ENCODE data around the gene ZFR. TPM values are rescaled to one million over a fixed set of nuclear protein-coding genes. Genes with fewer than 3 reads are reported as not detected.

Gene ZFR
- total and polyA plus RNA-seq, 2 experiments from 2014 or later = 59.1 to 93.3 TPM

GRCh38 chr5:32390819-32391591 lies 53.5 kb downstream of the ZFR start:
- peak overlapping the region; percentile 63 for H3K27ac ChIP-seq
- H3K4me2 ChIP-seq = no peak overlapping the region
- no peaks in the 10 kb centered on the region for H4K20me1 ChIP-seq (ENCODE audit: insufficient read depth, poor library complexity, severe bottlenecking)
- H3K9me2 ChIP-seq (replicated peaks; ENCODE audit: insufficient read depth) = no peaks in the 10 kb centered on the region
- no peaks in the 10 kb centered on the region for H3K4me1 ChIP-seq (ENCODE audit: insufficient read depth)
- 80% methylated on average over 10 of the region's 10 CpGs for WGBS (ENCODE audit: low lambda C conversion rate, missing lambda C conversion rate)
- H2AFZ ChIP-seq = no peak overlapping the region
- no peaks in the 10 kb centered on the region for H3K36me3 ChIP-seq (replicated peaks; ENCODE audit: insufficient read depth, low read depth)
- H3K79me2 ChIP-seq = peaks cover 2% of the 10 kb centered on the region
- TF ChIP-seq EZH2phosphoT487 (IDR thresholded peaks at IDR 0.05; ENCODE audit: low read depth, severe bottlenecking, unreplicated experiment) (no peak), EZH2 (IDR thresholded peaks at IDR 0.05; ENCODE audit: borderline replicate concordance) (no peak), CTCF (IDR thresholded peaks at IDR 0.05; ENCODE audit: poor library complexity) (no peak)
- DNase-seq (ENCODE audit: low spot score) = peak; percentile 59
- H3K9me3 ChIP-seq (ENCODE audit: low read depth) = no peaks in the 10 kb centered on the region
- no peaks in the 10 kb centered on the region for H3K27me3 ChIP-seq
- no peak overlapping the region for H3K4me3 ChIP-seq

- DNase-seq (ENCODE audit: low spot score) = no peak
- Histone ChIP-seq H3K27me3 (no peaks in the 10 kb centered on the region), H3K36me3 (replicated peaks; ENCODE audit: insufficient read depth, low read depth) (no peaks in the 10 kb centered on the region), H2AFZ (no peak overlapping the region), H4K20me1 (ENCODE audit: insufficient read depth, poor library complexity, severe bottlenecking) (no peaks in the 10 kb centered on the region), H3K9me3 (ENCODE audit: low read depth) (no peaks in the 10 kb centered on the region), H3K9me2 (replicated peaks; ENCODE audit: insufficient read depth) (no peaks in the 10 kb centered on the region), H3K27ac (no peak overlapping the region), H3K4me2 (no peak overlapping the region), H3K79me2 (peaks cover 5% of the 10 kb centered on the region), H3K4me3 (no peak overlapping the region), H3K4me1 (ENCODE audit: insufficient read depth) (no peaks in the 10 kb centered on the region)
- WGBS (ENCODE audit: low lambda C conversion rate, missing lambda C conversion rate) = 83% methylated on average over 6 of the region's 6 CpGs
- TF ChIP-seq EZH2 (IDR thresholded peaks at IDR 0.05; ENCODE audit: borderline replicate concordance) (no peak), CTCF (IDR thresholded peaks at IDR 0.05; ENCODE audit: poor library complexity) (no peak), EZH2phosphoT487 (IDR thresholded peaks at IDR 0.05; ENCODE audit: low read depth, severe bottlenecking, unreplicated experiment) (no peak)
These were observed 56.0 kb downstream of the ZFR start for GRCh38 chr5:32388432-32389129.

DNA sequence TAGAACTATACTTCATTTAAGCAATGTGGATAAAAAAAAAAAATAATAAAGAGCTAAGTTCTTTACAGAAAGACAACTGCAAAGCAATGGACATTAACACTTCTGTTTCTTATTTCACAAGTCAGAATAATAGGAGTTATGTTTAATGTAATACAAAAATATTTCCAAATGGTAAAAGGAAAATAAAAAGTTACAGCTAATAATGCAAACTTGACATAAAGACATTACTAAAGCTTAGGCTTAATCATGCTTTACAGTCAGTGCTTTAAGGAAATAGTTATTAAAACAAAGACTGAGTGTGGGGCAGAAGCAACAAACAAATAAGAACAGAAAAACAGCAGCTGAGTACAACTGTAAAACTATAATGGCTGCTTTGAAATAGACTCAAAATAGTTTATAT lies 56.7 kb downstream of the ZFR start:
- no peaks in the 10 kb centered on the region for H3K4me1 ChIP-seq (ENCODE audit: insufficient read depth)
- no peak overlapping the region for H2AFZ ChIP-seq
- no peaks in the 10 kb centered on the region for H4K20me1 ChIP-seq (ENCODE audit: insufficient read depth, poor library complexity, severe bottlenecking)
- no peak overlapping the region for H3K4me3 ChIP-seq
- H3K9me2 ChIP-seq (replicated peaks; ENCODE audit: insufficient read depth) = no peaks in the 10 kb centered on the region
- TF ChIP-seq EZH2 (IDR thresholded peaks at IDR 0.05; ENCODE audit: borderline replicate concordance) (no peak), EZH2phosphoT487 (IDR thresholded peaks at IDR 0.05; ENCODE audit: low read depth, severe bottlenecking, unreplicated experiment) (no peak), CTCF (IDR thresholded peaks at IDR 0.05; ENCODE audit: poor library complexity) (no peak)
- H3K9me3 ChIP-seq (ENCODE audit: low read depth) = no peaks in the 10 kb centered on the region
- no peak overlapping the region for H3K4me2 ChIP-seq
- peaks cover 5% of the 10 kb centered on the region for H3K79me2 ChIP-seq
- H3K27me3 ChIP-seq = no peaks in the 10 kb centered on the region
- no peak for DNase-seq (ENCODE audit: low spot score)
- H3K27ac ChIP-seq = no peak overlapping the region
- no peaks in the 10 kb centered on the region for H3K36me3 ChIP-seq (replicated peaks; ENCODE audit: insufficient read depth, low read depth)
